Mesothelial cell of epicardium (in vitro differentiated cells): ENCODE results near the gene TRIP12. TPM values are rescaled to one million over a fixed set of nuclear protein-coding genes. Genes with fewer than 3 reads are reported as not detected.
"Not testable (repeated sequence)": the region's sequence is repeated elsewhere in the genome, so short reads cannot be mapped to it uniquely, and the experiment has no call there.

ENCODE experiments used
- DNase-seq, 2 experiments: peaks; one replicate each; pipeline ENCODE4 v3.0.0; 2021; ENCODE audit warnings: low spot score in 2 of 2; ENCODE audit not compliant: unreplicated experiment in 2 of 2
- H3K27ac Mint-ChIP-seq: 2 replicates; pipeline ENCODE4 v1.8.0; 2021; ENCODE audit warnings: mixed read lengths
- H3K27me3 Mint-ChIP-seq: 2 replicates; pipeline ENCODE4 v1.8.0; 2021; ENCODE audit warnings: low read depth, mixed read lengths
- H3K36me3 Mint-ChIP-seq: 2 replicates; pipeline ENCODE4 v1.8.0; 2021; ENCODE audit warnings: mixed read lengths
- H3K4me1 Mint-ChIP-seq: 2 replicates; pipeline ENCODE4 v1.8.0; 2021; ENCODE audit warnings: mixed read lengths
- H3K4me3 Mint-ChIP-seq: 2 replicates; pipeline ENCODE4 v1.8.0; 2021; ENCODE audit warnings: mild to moderate bottlenecking, moderate library complexity, mixed read lengths
- H3K9me3 Mint-ChIP-seq: 2 replicates; pipeline ENCODE4 v1.8.0; 2021; ENCODE audit warnings: mixed read lengths
- total RNA-seq: library from RNA; stranded (reverse); gene quantifications from 3 replicates; pipeline ENCODE4 v1.2.1, GENCODE V29; 2021
- TF ChIP-seq, protein P1 (sequence below): fragments of 200-600 bp; sonication (generic); IDR thresholded peaks from one replicate; pipeline ENCODE4 v1.5.0; 2021; ENCODE audit warnings: antibody characterized with exemption; ENCODE audit not compliant: unreplicated experiment

TRIP12 gene
- total RNA-seq, 1 donor from 2014 or later = 253 TPM

- Mint-ChIP-seq H3K27ac (no peak overlapping the region), H3K4me1 (peaks cover 14% of the 10 kb centered on the region), H3K27me3 (no peaks in the 10 kb centered on the region), H3K36me3 (peaks cover 31% of the 10 kb centered on the region), H3K9me3 (peaks cover 6% of the 10 kb centered on the region), H3K4me3 (no peak overlapping the region)
- TF ChIP-seq, protein P1, sequence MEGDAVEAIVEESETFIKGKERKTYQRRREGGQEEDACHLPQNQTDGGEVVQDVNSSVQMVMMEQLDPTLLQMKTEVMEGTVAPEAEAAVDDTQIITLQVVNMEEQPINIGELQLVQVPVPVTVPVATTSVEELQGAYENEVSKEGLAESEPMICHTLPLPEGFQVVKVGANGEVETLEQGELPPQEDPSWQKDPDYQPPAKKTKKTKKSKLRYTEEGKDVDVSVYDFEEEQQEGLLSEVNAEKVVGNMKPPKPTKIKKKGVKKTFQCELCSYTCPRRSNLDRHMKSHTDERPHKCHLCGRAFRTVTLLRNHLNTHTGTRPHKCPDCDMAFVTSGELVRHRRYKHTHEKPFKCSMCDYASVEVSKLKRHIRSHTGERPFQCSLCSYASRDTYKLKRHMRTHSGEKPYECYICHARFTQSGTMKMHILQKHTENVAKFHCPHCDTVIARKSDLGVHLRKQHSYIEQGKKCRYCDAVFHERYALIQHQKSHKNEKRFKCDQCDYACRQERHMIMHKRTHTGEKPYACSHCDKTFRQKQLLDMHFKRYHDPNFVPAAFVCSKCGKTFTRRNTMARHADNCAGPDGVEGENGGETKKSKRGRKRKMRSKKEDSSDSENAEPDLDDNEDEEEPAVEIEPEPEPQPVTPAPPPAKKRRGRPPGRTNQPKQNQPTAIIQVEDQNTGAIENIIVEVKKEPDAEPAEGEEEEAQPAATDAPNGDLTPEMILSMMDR = no peak
- DNase-seq = no peak
These were observed 66.7 kb downstream of the TRIP12 start for GRCh38 chr2:229855116-229855515.

DNA sequence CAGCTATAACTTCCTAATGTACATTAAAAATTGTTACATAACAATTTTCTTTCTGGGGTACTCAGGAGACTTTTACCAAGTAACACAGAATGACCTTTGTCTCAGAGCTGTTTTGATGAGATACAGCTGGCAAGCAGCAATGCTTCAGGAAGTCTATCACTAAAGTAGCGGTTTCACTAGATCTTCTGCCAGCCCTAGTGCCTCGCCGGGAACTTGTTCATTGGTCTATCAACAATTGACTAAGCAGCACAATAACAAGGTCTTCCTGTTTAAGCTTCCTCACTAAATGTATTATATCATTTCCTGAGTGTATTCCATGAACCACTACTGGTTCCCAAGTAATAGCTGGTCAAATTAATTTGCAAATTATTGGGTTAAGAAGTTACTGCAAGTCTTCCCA lies 69.2 kb downstream of the TRIP12 start:
- no peak for DNase-seq
- Mint-ChIP-seq H3K4me3 (no peak overlapping the region), H3K9me3 (peaks cover 6% of the 10 kb centered on the region), H3K27me3 (no peaks in the 10 kb centered on the region), H3K36me3 (peaks cover 26% of the 10 kb centered on the region), H3K4me1 (peaks cover 19% of the 10 kb centered on the region), H3K27ac (no peak overlapping the region)
- TF ChIP-seq, protein P1 = no peak

GRCh38 chr2:229851870-229852269 lies 69.9 kb downstream of the TRIP12 start:
- Mint-ChIP-seq H3K27ac (no peak overlapping the region), H3K36me3 (peaks cover 24% of the 10 kb centered on the region), H3K27me3 (no peaks in the 10 kb centered on the region), H3K4me1 (peaks cover 19% of the 10 kb centered on the region), H3K9me3 (peaks cover 6% of the 10 kb centered on the region), H3K4me3 (no peak overlapping the region)
- TF ChIP-seq, protein P1 = no peak
- no peak for DNase-seq

- not testable (repeated sequence) for H3K9me3 Mint-ChIP-seq, H3K27ac Mint-ChIP-seq, H3K27me3 Mint-ChIP-seq, H3K4me3 Mint-ChIP-seq, DNase-seq
- Mint-ChIP-seq H3K4me1 (peaks cover 12% of the 10 kb centered on the region), H3K36me3 (peaks cover 18% of the 10 kb centered on the region)
These were observed 71.2 kb downstream of the TRIP12 start for GRCh38 chr2:229850355-229851275.

DNA sequence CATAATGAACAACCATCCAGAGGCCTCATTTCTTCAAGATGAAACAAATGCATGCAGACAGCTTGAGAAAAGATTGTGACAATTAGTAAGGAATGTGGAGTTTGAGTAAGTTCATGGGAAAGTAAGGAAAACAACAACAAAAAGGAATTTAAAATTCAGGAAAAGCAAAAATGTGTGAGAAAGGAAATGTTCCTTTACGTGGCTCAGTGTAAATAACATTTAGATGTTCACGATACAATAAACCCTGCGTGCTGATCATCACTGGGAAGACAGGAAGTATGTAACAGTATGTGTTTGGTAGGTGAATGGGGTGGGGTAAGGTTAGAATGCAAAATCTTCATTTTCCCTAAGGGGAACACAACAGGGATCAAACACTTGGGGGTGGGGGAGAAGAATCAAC lies 72.7 kb downstream of the TRIP12 start:
- Mint-ChIP-seq H3K36me3 (peaks cover 20% of the 10 kb centered on the region), H3K4me3 (no peak overlapping the region), H3K27ac (peak overlapping the region; percentile 15), H3K4me1 (peaks cover 20% of the 10 kb centered on the region), H3K9me3 (peaks cover 6% of the 10 kb centered on the region), H3K27me3 (no peaks in the 10 kb centered on the region)
- TF ChIP-seq, protein P1 = no peak
- DNase-seq = no peak

DNA sequence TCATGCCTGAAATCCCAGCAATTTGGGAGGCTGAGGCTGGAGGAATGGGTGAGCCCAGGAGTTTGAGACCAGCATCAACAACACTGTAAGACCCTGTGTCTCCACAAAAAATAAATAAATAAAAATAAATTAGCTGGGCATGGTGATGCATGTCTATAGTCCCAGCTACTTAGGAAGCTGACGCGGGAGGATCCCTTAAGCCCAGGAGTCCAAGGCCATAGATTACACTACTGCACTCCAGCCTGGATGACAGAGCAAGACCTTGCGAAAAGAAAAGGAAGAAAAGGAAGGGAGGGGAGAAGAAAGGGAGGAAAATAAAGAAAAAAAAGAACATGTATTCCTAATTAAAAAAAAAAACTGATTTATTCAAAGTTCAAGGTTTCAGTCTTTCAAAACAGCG lies 78.2 kb downstream of the TRIP12 start:
- DNase-seq = no peak
- TF ChIP-seq, protein P1 = no peak
- H3K27me3 Mint-ChIP-seq = no peaks in the 10 kb centered on the region
- no peak overlapping the region for H3K4me3 Mint-ChIP-seq
- peaks cover 23% of the 10 kb centered on the region for H3K4me1 Mint-ChIP-seq
- H3K27ac Mint-ChIP-seq = no peak overlapping the region
- peaks cover 15% of the 10 kb centered on the region for H3K36me3 Mint-ChIP-seq
- no peaks in the 10 kb centered on the region for H3K9me3 Mint-ChIP-seq
